ENCODE results near the gene NR5A2.
A peak's percentile ranks its signal among the peaks of the same experiment; 100 is the strongest.

The NR5A2 gene

DNA sequence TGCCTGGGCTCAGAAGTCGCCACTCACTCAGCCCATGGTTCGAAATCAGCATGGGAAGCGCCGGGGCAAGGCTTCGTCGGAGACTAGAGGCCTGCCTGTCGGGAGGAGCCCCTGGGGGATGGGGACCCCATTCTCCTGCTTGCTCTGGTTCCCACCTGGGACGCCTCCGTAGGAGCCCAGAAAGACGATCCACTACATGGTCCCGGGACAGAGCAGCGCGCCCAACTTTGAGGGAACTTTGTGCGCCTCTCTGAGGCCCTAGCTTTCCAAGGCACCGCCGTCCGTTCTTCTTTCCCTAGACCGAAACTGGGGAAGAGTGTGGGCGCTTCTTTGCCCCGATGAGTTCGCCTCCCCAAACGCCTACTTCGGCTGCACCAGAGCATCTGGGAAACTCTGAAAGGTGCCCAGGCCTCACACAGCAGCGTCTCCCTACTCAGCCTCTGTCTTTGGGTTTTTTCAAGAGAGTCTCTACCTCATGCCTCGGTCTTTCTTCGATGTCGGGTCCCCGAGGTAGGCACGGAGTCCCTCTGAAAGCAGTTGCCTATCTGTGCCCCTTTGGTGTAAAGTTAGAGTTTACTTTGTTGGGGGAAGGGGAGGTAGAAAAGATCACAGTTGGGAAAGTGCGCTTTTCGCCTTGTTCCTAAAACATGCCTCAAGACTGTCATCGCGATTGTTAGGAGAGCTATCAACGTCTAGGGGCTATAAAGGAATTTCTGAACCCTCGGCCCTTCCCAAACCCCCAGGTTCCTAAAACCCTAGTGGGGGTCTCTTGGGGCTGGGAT is 14.0 kb downstream of the NR5A2 start:
- Mint-ChIP-seq H3K27ac (no peak overlapping the region), H3K27me3 (peaks cover 59% of the 10 kb centered on the region), H3K36me3 (ENCODE audit: low read depth) (no peaks in the 10 kb centered on the region), H3K4me3 (no peak overlapping the region), H3K4me1 (ENCODE audit: low read depth) (peaks cover 26% of the 10 kb centered on the region), H3K9me3 (no peaks in the 10 kb centered on the region)

DNA sequence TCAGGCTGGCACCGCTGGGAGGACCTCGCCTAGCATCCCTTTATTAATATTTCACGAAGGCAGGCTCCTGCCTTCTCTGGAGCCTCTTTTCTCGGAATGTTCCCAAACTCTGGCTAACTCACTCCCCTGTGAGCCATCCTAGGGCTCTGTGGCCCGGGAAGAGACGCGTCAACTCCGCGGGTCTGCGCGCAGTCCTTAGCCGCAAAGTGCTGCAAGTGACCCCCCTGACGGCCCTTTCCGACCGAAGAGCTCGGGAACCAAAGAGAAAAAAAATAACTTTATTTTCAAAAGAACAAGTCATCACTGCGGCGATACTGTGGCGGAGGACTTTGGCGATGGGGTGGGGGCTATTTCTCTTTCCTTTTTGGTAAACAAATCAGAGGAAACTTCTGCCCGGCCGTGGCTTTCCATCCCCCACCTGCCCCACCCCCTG is 14.6 kb downstream of the NR5A2 start:
- Mint-ChIP-seq H3K4me3 (peak overlapping the region; percentile 39), H3K36me3 (ENCODE audit: low read depth) (no peaks in the 10 kb centered on the region), H3K9me3 (no peaks in the 10 kb centered on the region), H3K27me3 (peaks cover 61% of the 10 kb centered on the region), H3K27ac (no peak overlapping the region), H3K4me1 (ENCODE audit: low read depth) (peaks cover 26% of the 10 kb centered on the region)

DNA sequence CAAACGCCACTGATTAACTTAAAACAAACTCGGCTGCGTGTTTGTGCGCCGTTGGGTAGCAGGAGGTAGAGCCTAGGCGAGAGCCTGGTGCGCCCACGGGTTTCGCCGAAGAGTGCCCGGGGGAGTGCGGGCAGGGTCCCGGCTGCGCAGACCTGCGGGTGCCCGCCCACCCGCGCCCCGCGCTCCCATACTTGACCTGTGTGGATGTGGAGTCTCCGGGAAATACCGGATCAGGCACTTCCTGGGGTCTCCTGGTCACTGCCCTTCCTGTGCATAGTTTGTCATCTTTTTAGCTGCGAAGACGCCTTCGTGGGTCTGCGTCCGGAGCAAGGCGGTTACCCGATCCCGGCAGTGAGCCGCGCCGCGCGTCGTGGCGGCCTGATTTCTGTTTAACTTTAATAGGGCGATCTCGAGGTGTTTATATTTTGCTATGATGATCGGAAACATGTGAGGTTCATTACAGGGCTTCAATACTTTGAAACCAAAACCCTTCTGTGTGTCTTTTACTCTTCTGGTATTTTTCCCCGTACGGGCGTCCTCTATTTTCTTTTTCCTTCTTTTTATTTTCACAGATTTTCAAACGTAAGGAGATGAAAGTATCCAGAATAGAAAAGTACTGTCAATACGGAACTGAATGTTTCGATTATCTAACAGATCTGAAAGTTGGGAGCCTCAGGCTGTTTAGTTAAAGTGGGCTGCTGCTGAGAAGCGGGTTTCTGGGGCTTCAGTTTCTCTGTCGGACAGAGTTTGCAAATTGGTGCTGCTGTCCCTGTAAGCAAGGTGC is 15.2 kb downstream of the NR5A2 start:
- Mint-ChIP-seq H3K4me1 (ENCODE audit: low read depth) (peaks cover 26% of the 10 kb centered on the region), H3K27me3 (peaks cover 61% of the 10 kb centered on the region), H3K9me3 (no peaks in the 10 kb centered on the region), H3K4me3 (peak overlapping the region; percentile 73), H3K36me3 (ENCODE audit: low read depth) (no peaks in the 10 kb centered on the region), H3K27ac (no peak overlapping the region)

DNA sequence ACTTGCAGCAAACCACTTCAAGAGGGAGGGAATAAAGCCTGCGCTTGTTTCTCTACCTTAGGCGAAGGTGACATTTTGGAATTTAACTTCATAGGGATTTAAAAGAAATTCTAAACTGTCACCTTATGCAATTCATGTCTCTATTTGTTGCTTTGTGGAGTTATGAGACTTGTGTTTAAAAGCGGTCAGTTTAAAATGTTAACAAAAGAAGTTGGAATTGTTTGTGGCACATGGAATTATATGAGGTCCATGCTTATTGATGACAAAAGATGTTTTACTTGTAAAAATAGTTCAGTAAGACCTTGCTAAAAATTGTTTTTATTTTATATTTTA is 15.8 kb downstream of the NR5A2 start:
- peaks cover 64% of the 10 kb centered on the region for H3K27me3 Mint-ChIP-seq
- H3K9me3 Mint-ChIP-seq: no peaks in the 10 kb centered on the region
- H3K4me1 Mint-ChIP-seq (ENCODE audit: low read depth): peaks cover 21% of the 10 kb centered on the region
- H3K27ac Mint-ChIP-seq: no peak overlapping the region
- H3K36me3 Mint-ChIP-seq (ENCODE audit: low read depth): no peaks in the 10 kb centered on the region
- peak overlapping the region; percentile 73 for H3K4me3 Mint-ChIP-seq

DNA sequence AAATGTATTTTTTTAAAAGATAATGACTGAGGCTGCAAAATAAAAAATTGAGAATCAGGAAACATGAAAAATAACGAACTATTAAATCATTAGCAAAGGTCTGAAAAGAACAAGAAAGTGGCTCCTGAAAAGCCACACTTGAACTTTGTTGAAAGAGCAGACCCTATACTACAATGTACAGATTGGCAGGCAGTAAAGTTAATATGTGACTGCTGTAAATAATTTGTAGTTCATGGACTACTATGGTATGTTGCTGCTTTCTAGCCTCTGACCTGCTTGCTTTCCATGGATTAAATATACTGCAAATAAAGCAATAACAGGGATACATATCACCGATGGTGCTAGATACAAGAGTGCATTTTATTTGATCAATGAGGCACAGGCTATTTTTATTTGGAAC is 18.6 kb downstream of the NR5A2 start:
- peaks cover 9% of the 10 kb centered on the region for H3K4me1 Mint-ChIP-seq (ENCODE audit: low read depth)
- H3K4me3 Mint-ChIP-seq: no peak overlapping the region
- no peaks in the 10 kb centered on the region for H3K36me3 Mint-ChIP-seq (ENCODE audit: low read depth)
- H3K27me3 Mint-ChIP-seq: peaks cover 64% of the 10 kb centered on the region
- H3K27ac Mint-ChIP-seq: no peak overlapping the region
- no peaks in the 10 kb centered on the region for H3K9me3 Mint-ChIP-seq

DNA sequence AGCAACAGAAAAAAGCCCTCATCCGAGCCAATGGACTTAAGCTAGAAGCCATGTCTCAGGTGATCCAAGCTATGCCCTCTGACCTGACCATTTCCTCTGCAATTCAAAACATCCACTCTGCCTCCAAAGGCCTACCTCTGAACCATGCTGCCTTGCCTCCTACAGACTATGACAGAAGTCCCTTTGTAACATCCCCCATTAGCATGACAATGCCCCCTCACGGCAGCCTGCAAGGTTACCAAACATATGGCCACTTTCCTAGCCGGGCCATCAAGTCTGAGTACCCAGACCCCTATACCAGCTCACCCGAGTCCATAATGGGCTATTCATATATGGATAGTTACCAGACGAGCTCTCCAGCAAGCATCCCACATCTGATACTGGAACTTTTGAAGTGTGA is 20.7 kb downstream of the NR5A2 start:
- no peaks in the 10 kb centered on the region for H3K4me1 Mint-ChIP-seq (ENCODE audit: low read depth)
- no peaks in the 10 kb centered on the region for H3K9me3 Mint-ChIP-seq
- no peak overlapping the region for H3K4me3 Mint-ChIP-seq
- H3K36me3 Mint-ChIP-seq (ENCODE audit: low read depth): no peaks in the 10 kb centered on the region
- H3K27me3 Mint-ChIP-seq: peaks cover 56% of the 10 kb centered on the region
- no peak overlapping the region for H3K27ac Mint-ChIP-seq

DNA sequence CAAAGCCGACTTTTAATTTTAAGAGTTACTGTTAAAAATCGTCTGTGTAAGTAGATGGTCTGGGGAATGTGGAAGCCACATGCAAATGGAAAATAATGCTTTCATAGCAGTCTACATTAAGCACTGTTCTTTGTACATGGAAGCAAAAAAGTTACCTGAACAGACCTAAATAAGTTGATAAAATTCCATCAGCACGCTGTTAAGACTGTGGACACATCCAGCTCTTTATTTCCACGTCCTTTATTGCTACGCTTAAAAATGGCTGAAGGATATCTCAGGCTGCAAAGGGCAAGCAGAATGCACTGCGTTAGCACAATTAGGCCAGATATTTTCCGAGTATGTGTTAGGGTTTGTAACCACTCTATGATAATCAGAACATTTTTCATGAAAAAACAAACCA is 22.3 kb downstream of the NR5A2 start:
- H3K27me3 Mint-ChIP-seq: peaks cover 56% of the 10 kb centered on the region
- H3K4me3 Mint-ChIP-seq: no peak overlapping the region
- H3K9me3 Mint-ChIP-seq: no peaks in the 10 kb centered on the region
- no peak overlapping the region for H3K27ac Mint-ChIP-seq
- H3K4me1 Mint-ChIP-seq (ENCODE audit: low read depth): no peaks in the 10 kb centered on the region
- no peaks in the 10 kb centered on the region for H3K36me3 Mint-ChIP-seq (ENCODE audit: low read depth)

DNA sequence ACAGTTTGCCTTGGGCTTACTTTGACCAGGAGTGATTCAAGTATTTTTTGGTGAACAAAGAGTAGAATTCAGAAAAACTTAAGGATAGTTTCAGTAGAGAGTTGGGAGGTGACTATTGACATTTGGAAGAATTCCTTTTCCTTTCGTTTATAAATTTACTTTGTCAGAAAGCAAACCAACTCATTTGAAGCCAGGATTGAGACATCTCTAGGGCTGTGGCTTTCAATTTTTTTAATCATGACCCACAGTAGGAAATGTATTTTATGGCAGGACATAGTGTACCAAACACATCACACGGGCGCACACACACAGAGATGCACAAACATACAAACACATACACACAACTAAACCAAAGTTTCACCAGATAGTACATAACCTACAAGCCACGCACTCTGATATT is 24.1 kb downstream of the NR5A2 start:
- Mint-ChIP-seq H3K4me1 (ENCODE audit: low read depth) (no peaks in the 10 kb centered on the region), H3K27me3 (peaks cover 40% of the 10 kb centered on the region), H3K27ac (no peak overlapping the region), H3K9me3 (no peaks in the 10 kb centered on the region), H3K4me3 (no peak overlapping the region), H3K36me3 (ENCODE audit: low read depth) (no peaks in the 10 kb centered on the region)

DNA sequence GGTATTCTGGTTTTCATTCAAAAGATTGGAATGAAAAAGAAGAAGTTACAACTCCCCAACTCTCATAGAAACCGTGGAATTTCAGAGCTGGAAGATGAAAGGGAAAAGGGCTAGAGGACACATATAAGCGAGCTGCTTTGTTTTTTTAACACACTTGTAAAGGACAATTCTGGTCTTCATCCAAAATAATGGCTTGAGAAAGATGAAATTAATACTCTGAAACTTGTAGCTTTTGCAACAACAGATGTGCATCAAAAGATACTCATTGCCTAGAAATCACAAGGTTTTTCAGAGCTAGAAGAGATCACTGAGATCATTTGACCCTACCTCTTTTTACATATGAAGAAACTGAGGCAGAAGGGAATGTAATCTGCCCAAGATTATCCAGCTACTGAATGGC is 25.6 kb downstream of the NR5A2 start:
- no peaks in the 10 kb centered on the region for H3K4me1 Mint-ChIP-seq (ENCODE audit: low read depth)
- no peak overlapping the region for H3K27ac Mint-ChIP-seq
- H3K27me3 Mint-ChIP-seq: peaks cover 43% of the 10 kb centered on the region
- no peak overlapping the region for H3K4me3 Mint-ChIP-seq
- H3K9me3 Mint-ChIP-seq: no peaks in the 10 kb centered on the region
- H3K36me3 Mint-ChIP-seq (ENCODE audit: low read depth): no peaks in the 10 kb centered on the region

DNA sequence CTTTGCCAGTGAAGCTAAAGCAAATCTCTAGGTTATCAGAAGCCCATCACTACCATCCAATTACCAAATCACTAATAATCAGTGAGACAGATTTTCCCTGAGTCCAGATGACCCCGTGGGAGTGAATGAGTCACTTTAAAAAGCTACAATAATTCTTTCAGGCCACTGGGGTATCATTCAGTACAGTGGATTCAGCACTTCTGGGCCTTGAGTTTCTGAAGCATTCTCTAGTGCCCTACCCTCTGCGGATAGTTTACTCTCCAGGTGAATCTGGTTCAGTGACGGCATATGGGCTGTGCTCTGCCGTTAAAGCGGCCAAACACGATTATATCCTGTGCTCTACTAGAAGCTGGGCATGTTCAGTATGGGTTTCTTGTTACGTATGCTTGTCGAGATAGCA is 26.1 kb downstream of the NR5A2 start:
- no peak overlapping the region for H3K27ac Mint-ChIP-seq
- no peaks in the 10 kb centered on the region for H3K36me3 Mint-ChIP-seq (ENCODE audit: low read depth)
- H3K4me1 Mint-ChIP-seq (ENCODE audit: low read depth): no peaks in the 10 kb centered on the region
- peaks cover 42% of the 10 kb centered on the region for H3K27me3 Mint-ChIP-seq
- H3K9me3 Mint-ChIP-seq: no peaks in the 10 kb centered on the region
- H3K4me3 Mint-ChIP-seq: no peak overlapping the region

DNA sequence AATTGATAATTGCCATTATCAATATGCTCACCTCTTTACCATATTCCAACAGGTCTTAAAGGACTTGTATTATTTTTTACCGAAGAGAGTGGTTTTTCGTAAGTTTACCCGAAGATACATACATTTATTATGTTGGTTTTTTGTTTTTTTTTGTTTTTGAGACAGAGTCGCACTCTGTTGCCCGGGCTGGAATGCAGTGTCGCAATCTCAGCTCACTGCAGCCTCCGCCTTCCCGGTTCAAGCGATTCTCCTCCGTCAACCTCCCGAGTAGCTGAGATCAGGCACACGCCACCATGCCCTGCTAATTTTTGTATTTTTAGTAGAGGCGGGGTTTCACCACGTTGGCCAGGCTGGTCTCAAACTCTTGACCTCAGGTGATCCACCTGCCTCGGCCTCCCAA is 30.8 kb downstream of the NR5A2 start:
- no peaks in the 10 kb centered on the region for H3K9me3 Mint-ChIP-seq
- peaks cover 25% of the 10 kb centered on the region for H3K27me3 Mint-ChIP-seq
- H3K27ac Mint-ChIP-seq: no peak overlapping the region
- no peaks in the 10 kb centered on the region for H3K4me1 Mint-ChIP-seq (ENCODE audit: low read depth)
- no peaks in the 10 kb centered on the region for H3K36me3 Mint-ChIP-seq (ENCODE audit: low read depth)
- no peak overlapping the region for H3K4me3 Mint-ChIP-seq

DNA sequence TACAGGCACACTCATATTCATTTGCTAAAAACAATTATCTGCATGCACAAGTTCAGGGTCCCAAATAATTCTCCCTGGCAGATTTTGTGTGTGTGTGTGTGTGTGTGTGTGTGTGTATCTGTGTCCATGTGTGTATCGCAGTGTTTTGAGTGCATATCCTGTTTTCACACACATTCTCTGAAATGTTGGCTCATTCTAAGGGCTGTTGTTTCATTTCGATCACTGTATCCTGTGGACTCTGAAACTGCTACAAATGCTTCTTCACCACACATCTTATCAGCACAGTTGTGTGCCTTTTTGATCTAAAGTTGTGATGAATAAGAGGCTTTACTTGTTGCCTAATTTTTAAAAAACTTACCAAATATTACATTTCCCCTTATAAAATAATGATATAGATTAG is 34.6 kb downstream of the NR5A2 start:
- no peaks in the 10 kb centered on the region for H3K36me3 Mint-ChIP-seq (ENCODE audit: low read depth)
- no peak overlapping the region for H3K4me3 Mint-ChIP-seq
- H3K4me1 Mint-ChIP-seq (ENCODE audit: low read depth): no peaks in the 10 kb centered on the region
- H3K27ac Mint-ChIP-seq: no peak overlapping the region
- no peaks in the 10 kb centered on the region for H3K9me3 Mint-ChIP-seq
- peaks cover 24% of the 10 kb centered on the region for H3K27me3 Mint-ChIP-seq

DNA sequence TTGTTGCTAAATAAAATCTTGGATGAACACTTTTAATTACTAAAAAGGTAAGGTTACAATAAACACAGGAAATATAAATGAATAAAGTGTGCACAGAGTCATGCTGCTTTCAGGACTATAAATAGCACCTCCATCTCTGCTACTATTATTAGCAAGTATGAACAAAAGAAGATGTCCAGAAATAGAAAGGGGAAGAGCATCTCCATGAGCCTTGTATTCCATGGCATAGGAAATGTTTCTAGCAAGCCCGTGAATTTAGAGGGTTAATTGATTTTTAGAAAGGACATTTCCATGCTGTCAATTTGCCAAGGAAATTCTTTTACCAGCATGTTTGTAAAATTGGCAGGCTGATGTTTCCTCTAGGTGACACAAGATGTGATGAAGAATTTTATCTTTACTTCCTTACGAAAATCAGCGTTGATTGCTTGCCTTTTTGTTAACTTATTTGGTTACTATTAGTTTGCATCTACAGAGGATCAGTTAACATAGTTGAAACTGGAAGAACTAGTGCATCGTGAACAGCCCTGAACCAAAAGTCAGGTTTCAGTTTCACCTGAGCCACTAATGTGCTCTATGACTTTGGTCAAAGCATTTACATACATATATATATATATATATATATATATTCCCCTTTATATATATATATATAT is 45.3 kb downstream of the NR5A2 start:
- peaks cover 5% of the 10 kb centered on the region for H3K4me1 Mint-ChIP-seq (ENCODE audit: low read depth)

DNA sequence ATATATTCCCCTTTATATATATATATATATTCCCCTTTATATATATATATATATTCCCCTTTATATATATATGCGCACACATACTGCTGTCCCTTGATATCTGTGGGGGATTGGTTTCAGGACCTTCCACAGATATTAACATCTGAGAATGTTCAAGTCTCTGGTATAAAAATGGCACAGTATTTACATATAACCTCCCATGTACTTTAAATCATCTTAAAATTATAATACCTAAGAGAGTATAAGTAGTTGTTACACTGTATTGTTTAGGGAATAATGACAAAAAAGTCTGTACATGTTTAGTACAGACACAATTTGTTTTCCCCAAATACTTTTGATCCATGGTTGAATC is 45.8 kb downstream of the NR5A2 start:
- Mint-ChIP-seq H3K9me3 (no peaks in the 10 kb centered on the region), H3K27me3 (peaks cover 46% of the 10 kb centered on the region), H3K36me3 (ENCODE audit: low read depth) (no peaks in the 10 kb centered on the region), H3K27ac (no peak overlapping the region), H3K4me3 (no peak overlapping the region), H3K4me1 (ENCODE audit: low read depth) (peaks cover 5% of the 10 kb centered on the region)

More for the DNA sequence above, 45.3 kb downstream of the NR5A2 start:
- H3K36me3 Mint-ChIP-seq (ENCODE audit: low read depth): no peaks in the 10 kb centered on the region
- H3K27me3 Mint-ChIP-seq: peaks cover 51% of the 10 kb centered on the region
- no peak overlapping the region for H3K27ac Mint-ChIP-seq
- H3K9me3 Mint-ChIP-seq: no peaks in the 10 kb centered on the region
- no peak overlapping the region for H3K4me3 Mint-ChIP-seq

DNA sequence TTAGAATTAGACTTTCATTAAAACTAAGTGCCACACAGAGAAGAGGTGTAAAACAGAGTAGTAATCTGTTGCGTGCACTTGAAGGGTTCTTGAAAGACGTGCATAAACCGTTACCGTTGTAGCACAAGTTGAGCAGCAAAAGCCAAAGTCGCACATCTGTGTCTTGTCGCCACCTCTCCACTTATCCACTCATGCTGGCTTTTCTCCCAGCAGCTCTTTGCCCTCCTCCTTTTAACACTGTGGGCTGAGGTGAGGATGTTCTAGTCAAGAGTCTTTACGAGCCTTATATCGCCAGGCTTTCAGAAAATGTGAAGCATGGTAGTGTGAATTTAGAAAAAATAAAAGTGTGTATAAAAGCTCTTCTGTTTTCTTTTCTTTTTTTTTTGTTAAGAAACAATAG is 48.0 kb downstream of the NR5A2 start:
- Mint-ChIP-seq H3K27me3 (peaks cover 38% of the 10 kb centered on the region), H3K27ac (no peak overlapping the region), H3K9me3 (no peaks in the 10 kb centered on the region), H3K4me3 (no peak overlapping the region), H3K36me3 (ENCODE audit: low read depth) (no peaks in the 10 kb centered on the region), H3K4me1 (ENCODE audit: low read depth) (peaks cover 5% of the 10 kb centered on the region)
